Endothelial cell (in vitro differentiated cells): Measurements from ENCODE around the gene CA11. TPM values are rescaled to one million over a fixed set of nuclear protein-coding genes. Genes with fewer than 3 reads are reported as not detected.

ENCODE experiments used
- DNase-seq: peaks from one replicate; pipeline ENCODE4 v3.0.0; 2021; ENCODE audit warnings: low spot score
- H3K27ac Mint-ChIP-seq: one replicate; pipeline ENCODE4 v1.8.0; 2021; ENCODE audit warnings: mixed read lengths, inconsistent platforms; ENCODE audit not compliant: unreplicated experiment
- H3K27me3 Mint-ChIP-seq: one replicate; pipeline ENCODE4 v1.8.0; 2021; ENCODE audit warnings: mild to moderate bottlenecking, moderate library complexity, mixed read lengths, inconsistent platforms; ENCODE audit not compliant: unreplicated experiment
- H3K36me3 Mint-ChIP-seq: one replicate; pipeline ENCODE4 v1.8.0; 2021; ENCODE audit warnings: mild to moderate bottlenecking, low read depth, mixed read lengths, inconsistent platforms; ENCODE audit not compliant: unreplicated experiment
- H3K4me1 Mint-ChIP-seq: one replicate; pipeline ENCODE4 v1.8.0; 2021; ENCODE audit warnings: mild to moderate bottlenecking, mixed read lengths, inconsistent platforms; ENCODE audit not compliant: unreplicated experiment
- H3K4me3 Mint-ChIP-seq: one replicate; pipeline ENCODE4 v1.8.0; 2021; ENCODE audit warnings: mild to moderate bottlenecking, mixed read lengths, inconsistent platforms; ENCODE audit not compliant: unreplicated experiment
- H3K9me3 Mint-ChIP-seq: one replicate; pipeline ENCODE4 v1.8.0; 2021; ENCODE audit warnings: mixed read lengths, inconsistent platforms; ENCODE audit not compliant: unreplicated experiment
- total RNA-seq: library from RNA; stranded (reverse); fragmentation: NEBNext Ultra II Directional; extraction: Animal tissue kit (Norgen Biotek cat#: 25700); gene quantifications from one replicate; pipeline ENCODE4 v1.2.1, GENCODE V29; 2021; ENCODE audit not compliant: unreplicated experiment
- TF ChIP-seq, protein P1 (sequence below): fragments of 200-600 bp; sonication (generic); IDR thresholded peaks from one replicate; pipeline ENCODE4 v1.5.0; 2021; ENCODE audit warnings: antibody characterized with exemption; ENCODE audit not compliant: unreplicated experiment

The CA11 gene
- total RNA-seq, 1 donor from 2014 or later = 11.9 TPM

- Mint-ChIP-seq H3K4me3 (no peak overlapping the region), H3K4me1 (no peaks in the 10 kb centered on the region), H3K27me3 (peaks cover 9% of the 10 kb centered on the region), H3K9me3 (no peaks in the 10 kb centered on the region), H3K27ac (no peak overlapping the region), H3K36me3 (no peaks in the 10 kb centered on the region)
- TF ChIP-seq, protein P1, sequence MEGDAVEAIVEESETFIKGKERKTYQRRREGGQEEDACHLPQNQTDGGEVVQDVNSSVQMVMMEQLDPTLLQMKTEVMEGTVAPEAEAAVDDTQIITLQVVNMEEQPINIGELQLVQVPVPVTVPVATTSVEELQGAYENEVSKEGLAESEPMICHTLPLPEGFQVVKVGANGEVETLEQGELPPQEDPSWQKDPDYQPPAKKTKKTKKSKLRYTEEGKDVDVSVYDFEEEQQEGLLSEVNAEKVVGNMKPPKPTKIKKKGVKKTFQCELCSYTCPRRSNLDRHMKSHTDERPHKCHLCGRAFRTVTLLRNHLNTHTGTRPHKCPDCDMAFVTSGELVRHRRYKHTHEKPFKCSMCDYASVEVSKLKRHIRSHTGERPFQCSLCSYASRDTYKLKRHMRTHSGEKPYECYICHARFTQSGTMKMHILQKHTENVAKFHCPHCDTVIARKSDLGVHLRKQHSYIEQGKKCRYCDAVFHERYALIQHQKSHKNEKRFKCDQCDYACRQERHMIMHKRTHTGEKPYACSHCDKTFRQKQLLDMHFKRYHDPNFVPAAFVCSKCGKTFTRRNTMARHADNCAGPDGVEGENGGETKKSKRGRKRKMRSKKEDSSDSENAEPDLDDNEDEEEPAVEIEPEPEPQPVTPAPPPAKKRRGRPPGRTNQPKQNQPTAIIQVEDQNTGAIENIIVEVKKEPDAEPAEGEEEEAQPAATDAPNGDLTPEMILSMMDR = no peak
- no peak for DNase-seq
These were observed 50.2 kb downstream of the CA11 start for GRCh38 chr19:48595833-48596232.

- Mint-ChIP-seq H3K27ac (no peak overlapping the region), H3K36me3 (no peaks in the 10 kb centered on the region), H3K4me3 (peak overlapping the region; percentile 31), H3K9me3 (no peaks in the 10 kb centered on the region), H3K4me1 (no peaks in the 10 kb centered on the region), H3K27me3 (peaks cover 9% of the 10 kb centered on the region)
- no peak for DNase-seq
- TF ChIP-seq, protein P1 = no peak
These were observed 50.8 kb downstream of the CA11 start for GRCh38 chr19:48595171-48595570.

- DNase-seq = no peak
- H3K9me3 Mint-ChIP-seq = no peaks in the 10 kb centered on the region
- H3K27me3 Mint-ChIP-seq = peaks cover 7% of the 10 kb centered on the region
- H3K36me3 Mint-ChIP-seq = no peaks in the 10 kb centered on the region
- TF ChIP-seq, protein P1 = no peak
- no peak overlapping the region for H3K27ac Mint-ChIP-seq
- H3K4me1 Mint-ChIP-seq = peaks cover 5% of the 10 kb centered on the region
- no peak overlapping the region for H3K4me3 Mint-ChIP-seq
These were observed 55.0 kb downstream of the CA11 start for GRCh38 chr19:48591021-48591420.

- Mint-ChIP-seq H3K9me3 (no peaks in the 10 kb centered on the region), H3K36me3 (no peaks in the 10 kb centered on the region), H3K4me1 (peaks cover 9% of the 10 kb centered on the region), H3K27me3 (peaks cover 5% of the 10 kb centered on the region), H3K27ac (no peak overlapping the region), H3K4me3 (peak overlapping the region; percentile 47)
- peak; percentile 94 for DNase-seq
- TF ChIP-seq, protein P1 = peak; percentile 94
These were observed 57.2 kb downstream of the CA11 start for GRCh38 chr19:48588670-48589401.

Other genes starting within 250 kb of the CA11 start
- gene GRWD1, start 200.2 kb downstream of the CA11 start, total RNA-seq = 38.4 TPM
- gene KCNJ14, start 190.6 kb downstream of the CA11 start, total RNA-seq = 0.95 TPM
- 165 TPM for gene CYTH2, start 176.8 kb downstream of the CA11 start, total RNA-seq
- gene LMTK3, start 134.4 kb downstream of the CA11 start, total RNA-seq = 3.0 TPM
- gene SULT2B1, start 94.0 kb downstream of the CA11 start, total RNA-seq = 0.62 TPM
- not detected for gene SPACA4, start 39.4 kb downstream of the CA11 start, total RNA-seq
- 0.64 TPM for gene FAM83E, start 31.1 kb downstream of the CA11 start, total RNA-seq
- 1,683 TPM for gene RPL18, start 27.0 kb downstream of the CA11 start, total RNA-seq
- 24.7 TPM for gene SPHK2, start 26.7 kb downstream of the CA11 start, total RNA-seq
- gene DBP, start 8.8 kb downstream of the CA11 start, total RNA-seq = 4.3 TPM
- 0.21 TPM for gene NTN5, start 26.8 kb upstream of the CA11 start, total RNA-seq
- gene FUT2, start 49.8 kb upstream of the CA11 start, total RNA-seq = 1.5 TPM
- gene MAMSTR, start 73.5 kb upstream of the CA11 start, total RNA-seq = 1.5 TPM
- 192 TPM for gene RASIP1, start 94.4 kb upstream of the CA11 start, total RNA-seq
- 3.3 TPM for gene IZUMO1, start 100.7 kb upstream of the CA11 start, total RNA-seq
- gene FUT1, start 106.5 kb upstream of the CA11 start, total RNA-seq = 5.7 TPM
- gene FGF21, start 109.3 kb upstream of the CA11 start, total RNA-seq = not detected
- 35.0 TPM for gene BCAT2, start 164.8 kb upstream of the CA11 start, total RNA-seq
- gene HSD17B14, start 190.3 kb upstream of the CA11 start, total RNA-seq = 65.6 TPM
- gene PLEKHA4, start 222.4 kb upstream of the CA11 start, total RNA-seq = 14.1 TPM
- gene PPP1R15A, start 226.2 kb upstream of the CA11 start, total RNA-seq = 65.8 TPM